Right atrium auricular region (tissue), 2 donors: ENCODE measurements around the gene CLEC9A. TPM values are rescaled to one million over a fixed set of nuclear protein-coding genes. Genes with fewer than 3 reads are reported as not detected.

Source experiments
- DNase-seq: peaks from one replicate; pipeline ENCODE4 v3.0.0-alpha.2; 2019; ENCODE audit warnings: low spot score
- H3K27ac ChIP-seq, 2 donors: fragments of 200-600 bp; sonication (generic); 1 replicate in 1 of 2; 2 replicates in 1 of 2; pipeline ENCODE4 v1.5.1; 2016 to 2019
- H3K27me3 ChIP-seq, 2 donors: fragments of 200-600 bp; sonication (generic); one replicate each; pipeline versions ENCODE4 v1.5.1 to v1.6.0; 2017 to 2019
- H3K36me3 ChIP-seq: fragments of 200-600 bp; sonication (generic); one replicate; pipeline ENCODE4 v1.5.1; 2016
- H3K4me1 ChIP-seq, 2 donors: fragments of 200-600 bp; sonication (generic); one replicate each; pipeline versions ENCODE4 v1.5.1 to v1.6.0; 2017 to 2019
- H3K4me3 ChIP-seq, 2 donors: fragments of 200-600 bp; sonication (generic); 1 replicate in 1 of 2; 2 replicates in 1 of 2; pipeline ENCODE4 v1.5.1; 2017 to 2019; ENCODE audit warnings: mild to moderate bottlenecking in 1 of 2, moderate library complexity in 1 of 2
- H3K9me3 ChIP-seq, 2 donors: fragments of 200-600 bp; sonication (generic); one replicate each; pipeline ENCODE4 v1.5.1; 2019
- total RNA-seq, 2 donors: library from RNA; depleted of rRNA; stranded (reverse); fragments of >200 nt; gene quantifications; one replicate each; pipeline ENCODE4 v1.1.0, GENCODE V29; 2016
- TF ChIP-seq, protein P1 (sequence below), 2 donors: fragments of 200-600 bp; sonication (generic); IDR thresholded peaks; one replicate each; pipeline ENCODE4 v1.5.1; 2019; ENCODE audit warnings: antibody characterized with exemption in 2 of 2

Gene CLEC9A
- total RNA-seq, 2 donors from 2014 or later, result not detected

- TF ChIP-seq, protein P1, sequence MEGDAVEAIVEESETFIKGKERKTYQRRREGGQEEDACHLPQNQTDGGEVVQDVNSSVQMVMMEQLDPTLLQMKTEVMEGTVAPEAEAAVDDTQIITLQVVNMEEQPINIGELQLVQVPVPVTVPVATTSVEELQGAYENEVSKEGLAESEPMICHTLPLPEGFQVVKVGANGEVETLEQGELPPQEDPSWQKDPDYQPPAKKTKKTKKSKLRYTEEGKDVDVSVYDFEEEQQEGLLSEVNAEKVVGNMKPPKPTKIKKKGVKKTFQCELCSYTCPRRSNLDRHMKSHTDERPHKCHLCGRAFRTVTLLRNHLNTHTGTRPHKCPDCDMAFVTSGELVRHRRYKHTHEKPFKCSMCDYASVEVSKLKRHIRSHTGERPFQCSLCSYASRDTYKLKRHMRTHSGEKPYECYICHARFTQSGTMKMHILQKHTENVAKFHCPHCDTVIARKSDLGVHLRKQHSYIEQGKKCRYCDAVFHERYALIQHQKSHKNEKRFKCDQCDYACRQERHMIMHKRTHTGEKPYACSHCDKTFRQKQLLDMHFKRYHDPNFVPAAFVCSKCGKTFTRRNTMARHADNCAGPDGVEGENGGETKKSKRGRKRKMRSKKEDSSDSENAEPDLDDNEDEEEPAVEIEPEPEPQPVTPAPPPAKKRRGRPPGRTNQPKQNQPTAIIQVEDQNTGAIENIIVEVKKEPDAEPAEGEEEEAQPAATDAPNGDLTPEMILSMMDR (IDR thresholded peaks at IDR 0.05), result no peak
- Histone ChIP-seq H3K4me3 (no peak overlapping the region), H3K27ac (no peak overlapping the region), H3K27me3 (no peaks in the 10 kb centered on the region), H3K9me3 (no peaks in the 10 kb centered on the region), H3K36me3 (no peaks in the 10 kb centered on the region), H3K4me1 (peaks cover 0 to 14% of the 10 kb centered on the region in 2 donors)
- DNase-seq, result no peak
Observed at GRCh38 chr12:10101042-10101579, 70.6 kb downstream of the CLEC9A start.

- no peak for DNase-seq
- no peak overlapping the region for H3K4me3 ChIP-seq
- no peaks in the 10 kb centered on the region for H3K27me3 ChIP-seq
- H3K9me3 ChIP-seq, result no peaks in the 10 kb centered on the region
- H3K4me1 ChIP-seq, result peaks cover 0 to 14% of the 10 kb centered on the region in 2 donors
- TF ChIP-seq, protein P1 (IDR thresholded peaks at IDR 0.05), result no peak
- no peaks in the 10 kb centered on the region for H3K36me3 ChIP-seq
- H3K27ac ChIP-seq, result no peak overlapping the region
Observed at GRCh38 chr12:10101648-10102220, 71.3 kb downstream of the CLEC9A start.

- TF ChIP-seq, protein P1 (IDR thresholded peaks at IDR 0.05), result no peak
- DNase-seq, result no peak
- H3K27ac ChIP-seq, result no peak overlapping the region
Observed at GRCh38 chr12:10102322-10102721, 71.8 kb downstream of the CLEC9A start.

DNA sequence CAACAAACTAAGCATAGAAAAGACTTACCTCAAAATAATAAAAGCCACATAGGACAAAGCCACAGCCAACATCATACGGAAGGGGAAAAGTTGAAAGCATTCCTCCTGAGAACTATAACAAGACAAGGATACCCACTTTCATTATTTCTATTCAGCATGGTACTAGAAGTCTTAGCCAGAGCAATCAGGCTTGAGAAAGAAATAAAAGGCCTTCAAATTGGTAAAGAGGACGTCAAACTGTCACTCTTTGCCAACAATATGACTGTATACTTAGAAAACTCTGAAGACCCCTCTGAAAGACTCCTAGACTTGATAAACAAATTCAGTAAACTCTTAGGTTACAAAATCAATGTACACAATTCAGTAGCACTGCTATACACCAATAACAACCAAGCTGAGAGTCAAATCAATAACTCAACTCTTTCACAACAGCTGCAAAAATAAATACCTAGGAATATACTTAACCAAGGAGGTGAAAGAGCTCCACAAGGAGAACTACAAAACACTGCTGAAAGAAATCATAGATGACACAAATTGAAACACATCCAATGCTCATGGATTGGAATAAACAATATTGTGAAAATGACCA, 79.9 kb downstream of the CLEC9A start:
- no peak for DNase-seq
- H3K36me3 ChIP-seq, result no peaks in the 10 kb centered on the region
- H3K9me3 ChIP-seq, result no peaks in the 10 kb centered on the region
- TF ChIP-seq, protein P1 (IDR thresholded peaks at IDR 0.05), result no peak
- H3K4me3 ChIP-seq, result no peak overlapping the region
- no peaks in the 10 kb centered on the region for H3K27me3 ChIP-seq
- no peaks in the 10 kb centered on the region for H3K4me1 ChIP-seq
- no peak overlapping the region for H3K27ac ChIP-seq

More at GRCh38 chr12:10102322-10102721, 71.8 kb downstream of the CLEC9A start:
- Histone ChIP-seq H3K36me3 (no peaks in the 10 kb centered on the region), H3K27me3 (no peaks in the 10 kb centered on the region), H3K4me1 (peaks cover 0 to 14% of the 10 kb centered on the region in 2 donors), H3K9me3 (no peaks in the 10 kb centered on the region), H3K4me3 (no peak overlapping the region)

- no peaks in the 10 kb centered on the region for H3K4me1 ChIP-seq
- no peaks in the 10 kb centered on the region for H3K27me3 ChIP-seq
- TF ChIP-seq, protein P1 (IDR thresholded peaks at IDR 0.05), result no peak
- H3K4me3 ChIP-seq, result no peak overlapping the region
- no peaks in the 10 kb centered on the region for H3K36me3 ChIP-seq
- H3K9me3 ChIP-seq, result no peaks in the 10 kb centered on the region
- no peak overlapping the region for H3K27ac ChIP-seq
- no peak for DNase-seq
Observed at GRCh38 chr12:10111451-10111850, 81.0 kb downstream of the CLEC9A start.
